ENCODE results near the gene NSUN7. TPM values are rescaled to one million over a fixed set of nuclear protein-coding genes. Genes with fewer than 3 reads are reported as not detected.

NSUN7 gene
- total and polyA plus RNA-seq, 2 of the 13 experiments (the other 11 are each of a cell fraction or from before 2014, with no cell fraction given) = 0.05 TPM; not detected in 1

- TF ChIP-seq ZNF800 (CRISPR knock-in tag; IDR thresholded peaks at IDR 0.05) = no peak
- no peak for TF ChIP-seq CEBPG (CRISPR knock-in tag; IDR thresholded peaks at IDR 0.05)
- TF ChIP-seq HDAC1 (CRISPR knock-in tag; IDR thresholded peaks at IDR 0.05) = no peak
- no peak for TF ChIP-seq DMAP1 (CRISPR knock-in tag; IDR thresholded peaks at IDR 0.05)
Measured at GRCh38 chr4:40778090-40778489, 28.3 kb downstream of the NSUN7 start (continued).

DNA sequence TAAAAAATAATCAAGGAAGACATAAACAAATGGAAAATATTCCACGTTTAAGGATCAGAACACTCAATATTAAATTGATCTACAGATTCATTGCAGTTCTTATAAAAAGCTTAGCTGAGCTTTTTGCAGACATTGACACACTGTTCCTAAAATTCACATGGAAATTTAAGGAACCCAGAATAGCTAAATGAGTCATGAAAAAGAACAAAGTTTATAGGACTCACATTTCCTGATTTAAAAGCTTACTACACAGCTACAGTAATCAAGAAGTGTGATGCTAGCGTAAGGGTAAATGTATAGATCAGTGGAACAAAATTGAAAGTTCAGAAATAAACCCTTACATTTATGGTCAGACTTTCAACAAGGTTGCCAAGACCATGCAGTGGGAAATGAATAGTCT, 33.1 kb downstream of the NSUN7 start:
- Histone ChIP-seq H3K36me3 (replicated peaks in 1 of 2; ENCODE audit: control insufficient read depth in 1 of 2, insufficient read depth in 2 of 2, low read length in 2 of 2) (no peaks in the 10 kb centered on the region), H3K27me3 (ENCODE audit: control insufficient read depth in 1 of 2, insufficient read depth in 2 of 2, low read length in 2 of 2) (no peaks in the 10 kb centered on the region), H3K79me2 (ENCODE audit: insufficient read depth, low read length) (no peaks in the 10 kb centered on the region), H3K9me3 (ENCODE audit: low read length) (no peaks in the 10 kb centered on the region), H3K4me2 (ENCODE audit: low read depth, low read length) (no peak overlapping the region), H3K4me1 (ENCODE audit: insufficient read depth, low read length) (no peaks in the 10 kb centered on the region), H3K4me3 (replicated peaks in 1 of 3; ENCODE audit: insufficient read depth in 1 of 3, low read depth in 2 of 3, low read length in 3 of 3) (no peak overlapping the region), H3K27ac (ENCODE audit: extremely low read length, insufficient read depth, low read length) (no peak overlapping the region), H2AFZ (ENCODE audit: low read length) (no peak overlapping the region), H3K9ac (ENCODE audit: insufficient read depth, low read depth, low read length) (no peak overlapping the region), H4K20me1 (ENCODE audit: insufficient read depth, low read length) (no peaks in the 10 kb centered on the region)
- 47% methylated on average over 2 of the region's 2 CpGs for WGBS (ENCODE audit: low lambda C conversion rate)
- BruUV-seq (replicated peaks) = no TSS peak
- ATAC-seq (no peak), DNase-seq (ENCODE audit: low spot score) (no peak), FAIRE-seq (no peak)
- ChIA-PET POLR2A (no interaction called here), CTCF (ENCODE audit: low intra/inter-chr PET ratio, low total read pairs) (no interaction called here)
- TF ChIP-seq ZBTB26 (CRISPR knock-in tag; IDR thresholded peaks at IDR 0.05; ENCODE audit: borderline replicate concordance) (no peak), POLR2AphosphoS5 (IDR thresholded peaks at IDR 0.05; ENCODE audit: low read depth, low read length) (no peak), ZNF101 (CRISPR knock-in tag; IDR thresholded peaks at IDR 0.05; ENCODE audit: borderline replicate concordance, low read depth) (no peak), ZFP36L2 (CRISPR knock-in tag; IDR thresholded peaks at IDR 0.05) (no peak)
- in situ Hi-C loops (cut with HindIII; ENCODE audit: extremely low pct_ligation_motif_present, low pct_unique_long_range_greater_than_20kb) = no loop called here
- intact Hi-C loops (cut with micrococcal nuclease; ENCODE audit: unreplicated experiment) = no loop called here

All from HepG2 (cell line).